ENCODE measurements around the gene TPCN2. TPM values are rescaled to one million over a fixed set of nuclear protein-coding genes. Genes with fewer than 3 reads are reported as not detected.

TPCN2 gene
- total RNA-seq, 1 experiment from 2014 or later = 20.6 TPM

DNA sequence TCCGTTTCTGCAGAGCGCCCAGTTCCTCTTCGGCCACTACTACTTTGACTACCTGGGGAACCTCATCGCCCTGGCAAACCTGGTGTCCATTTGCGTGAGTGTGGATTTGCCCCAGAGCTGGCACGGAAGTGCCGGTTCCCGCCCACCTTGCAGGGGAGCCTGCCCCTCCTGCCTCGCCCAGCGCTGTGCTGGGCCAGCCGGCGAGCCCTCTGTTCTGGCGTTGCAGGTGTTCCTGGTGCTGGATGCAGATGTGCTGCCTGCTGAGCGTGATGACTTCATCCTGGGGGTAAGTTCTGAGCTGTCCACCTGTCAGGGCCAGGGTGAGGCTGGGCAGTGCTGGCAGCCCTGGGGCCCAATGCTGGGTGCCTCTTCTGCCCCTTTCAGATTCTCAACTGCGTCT, 29.8 kb downstream of the TPCN2 start:
- ChIA-PET CTCF (no interaction called here), POLR2A (no interaction called here)
- TF ChIP-seq POLR2AphosphoS5 (IDR thresholded peaks at IDR 0.05; ENCODE audit: low read depth, low read length) = no peak
- TF ChIP-seq TCF7L2 (IDR thresholded peaks at IDR 0.05; ENCODE audit: low read depth, low read length) = no peak
- TF ChIP-seq, protein P1, sequence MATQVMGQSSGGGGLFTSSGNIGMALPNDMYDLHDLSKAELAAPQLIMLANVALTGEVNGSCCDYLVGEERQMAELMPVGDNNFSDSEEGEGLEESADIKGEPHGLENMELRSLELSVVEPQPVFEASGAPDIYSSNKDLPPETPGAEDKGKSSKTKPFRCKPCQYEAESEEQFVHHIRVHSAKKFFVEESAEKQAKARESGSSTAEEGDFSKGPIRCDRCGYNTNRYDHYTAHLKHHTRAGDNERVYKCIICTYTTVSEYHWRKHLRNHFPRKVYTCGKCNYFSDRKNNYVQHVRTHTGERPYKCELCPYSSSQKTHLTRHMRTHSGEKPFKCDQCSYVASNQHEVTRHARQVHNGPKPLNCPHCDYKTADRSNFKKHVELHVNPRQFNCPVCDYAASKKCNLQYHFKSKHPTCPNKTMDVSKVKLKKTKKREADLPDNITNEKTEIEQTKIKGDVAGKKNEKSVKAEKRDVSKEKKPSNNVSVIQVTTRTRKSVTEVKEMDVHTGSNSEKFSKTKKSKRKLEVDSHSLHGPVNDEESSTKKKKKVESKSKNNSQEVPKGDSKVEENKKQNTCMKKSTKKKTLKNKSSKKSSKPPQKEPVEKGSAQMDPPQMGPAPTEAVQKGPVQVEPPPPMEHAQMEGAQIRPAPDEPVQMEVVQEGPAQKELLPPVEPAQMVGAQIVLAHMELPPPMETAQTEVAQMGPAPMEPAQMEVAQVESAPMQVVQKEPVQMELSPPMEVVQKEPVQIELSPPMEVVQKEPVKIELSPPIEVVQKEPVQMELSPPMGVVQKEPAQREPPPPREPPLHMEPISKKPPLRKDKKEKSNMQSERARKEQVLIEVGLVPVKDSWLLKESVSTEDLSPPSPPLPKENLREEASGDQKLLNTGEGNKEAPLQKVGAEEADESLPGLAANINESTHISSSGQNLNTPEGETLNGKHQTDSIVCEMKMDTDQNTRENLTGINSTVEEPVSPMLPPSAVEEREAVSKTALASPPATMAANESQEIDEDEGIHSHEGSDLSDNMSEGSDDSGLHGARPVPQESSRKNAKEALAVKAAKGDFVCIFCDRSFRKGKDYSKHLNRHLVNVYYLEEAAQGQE (IDR thresholded peaks at IDR 0.05; ENCODE audit: insufficient read depth in 1 of 2, low read depth in 2 of 2, low read length in 1 of 2) = no peak
- no peak for TF ChIP-seq SIN3A (IDR thresholded peaks at IDR 0.05; ENCODE audit: borderline replicate concordance, insufficient read depth, low read depth, low read length)
- TF ChIP-seq CTCF (IDR thresholded peaks at IDR 0.05) = no peak
- no peak for ATAC-seq
- Histone ChIP-seq H3K4me1 (ENCODE audit: control insufficient read depth, insufficient read depth, low read length) (no peaks in the 10 kb centered on the region), H3K4me3 (ENCODE audit: low read depth in 2 of 2, low read length in 2 of 2) (no peak overlapping the region), H3K27me3 (ENCODE audit: control insufficient read depth, insufficient read depth, low read length) (no peaks in the 10 kb centered on the region), H3K9me3 (ENCODE audit: control insufficient read depth, insufficient read depth, low read depth, low read length) (no peaks in the 10 kb centered on the region), H3K27ac (ENCODE audit: low read length) (no peak overlapping the region), H3K36me3 (ENCODE audit: control insufficient read depth, insufficient read depth, low read length) (no peaks in the 10 kb centered on the region)
- intact Hi-C loops (cut with micrococcal nuclease; ENCODE audit: unreplicated experiment) = no loop called here
- BruUV-seq (replicated peaks) = no TSS peak
- DNase-seq (ENCODE audit: low read depth, low spot score) = no peak
- in situ Hi-C loops (cut with HindIII; ENCODE audit: low pct_unique_long_range_greater_than_20kb, low sequenced_read_pairs) = no loop called here

- ChIA-PET CTCF (no interaction called here), POLR2A (no interaction called here)
- no TSS peak for BruUV-seq (replicated peaks)
- intact Hi-C loops (cut with micrococcal nuclease; ENCODE audit: unreplicated experiment) (no loop called here), in situ Hi-C loops (cut with HindIII; ENCODE audit: low pct_unique_long_range_greater_than_20kb, low sequenced_read_pairs) (no loop called here)
- Histone ChIP-seq H3K27ac (ENCODE audit: low read length) (no peak overlapping the region), H3K4me1 (ENCODE audit: control insufficient read depth, insufficient read depth, low read length) (no peaks in the 10 kb centered on the region), H3K9me3 (ENCODE audit: control insufficient read depth, insufficient read depth, low read depth, low read length) (no peaks in the 10 kb centered on the region), H3K36me3 (ENCODE audit: control insufficient read depth, insufficient read depth, low read length) (no peaks in the 10 kb centered on the region), H3K27me3 (ENCODE audit: control insufficient read depth, insufficient read depth, low read length) (no peaks in the 10 kb centered on the region), H3K4me3 (ENCODE audit: low read depth in 2 of 2, low read length in 2 of 2) (no peak overlapping the region)
- ATAC-seq (no peak), DNase-seq (ENCODE audit: low read depth, low spot score) (no peak)
- TF ChIP-seq TCF7L2 (IDR thresholded peaks at IDR 0.05; ENCODE audit: low read depth, low read length) (no peak), SIN3A (IDR thresholded peaks at IDR 0.05; ENCODE audit: borderline replicate concordance, insufficient read depth, low read depth, low read length) (no peak), CTCF (IDR thresholded peaks at IDR 0.05) (no peak), POLR2AphosphoS5 (IDR thresholded peaks at IDR 0.05; ENCODE audit: low read depth, low read length) (no peak)
- TF ChIP-seq, protein P1 (IDR thresholded peaks at IDR 0.05; ENCODE audit: insufficient read depth in 1 of 2, low read depth in 2 of 2, low read length in 1 of 2) = no peak
Observed at GRCh38 chr11:69078930-69079605, 30.3 kb downstream of the TPCN2 start.
